Tibial artery (tissue), 4 donors: ENCODE data around the gene ASCC2.

Source experiments
- DNase-seq, 2 donors: peaks; one replicate each; pipeline ENCODE4 v3.0.0-alpha.2; 2019
- H3K27ac ChIP-seq, 2 donors: fragments of 200-600 bp; sonication (generic) in 1 of 2; 1 replicate in 1 of 2; 2 replicates in 1 of 2; pipeline ENCODE4 v1.5.1; 2018 to 2019; ENCODE audit warnings: mild to moderate bottlenecking in 1 of 2
- H3K27me3 ChIP-seq, 2 donors: fragments of 200-600 bp; sonication (generic) in 1 of 2; one replicate each; pipeline versions ENCODE4 v1.5.1 to v1.6.0; 2016 to 2019
- H3K36me3 ChIP-seq, 3 donors: fragments of 200-600 bp; sonication (generic) in 2 of 3; one replicate each; pipeline ENCODE4 v1.5.1; 2016 to 2019; ENCODE audit warnings: mild to moderate bottlenecking in 2 of 3
- H3K4me1 ChIP-seq, 4 donors: fragments of 200-600 bp; sonication (generic) in 2 of 4; 1 replicate in 3 of 4; 2 replicates in 1 of 4; pipeline ENCODE4 v1.5.1; 2016 to 2019
- H3K4me3 ChIP-seq, 2 donors: fragments of 200-600 bp; sonication (generic) in 1 of 2; 1 replicate in 1 of 2; 2 replicates in 1 of 2; pipeline ENCODE4 v1.5.1; 2018 to 2019; ENCODE audit warnings: mild to moderate bottlenecking in 2 of 2
- H3K9me3 ChIP-seq, 3 donors: fragments of 200-600 bp; sonication (generic) in 1 of 3; one replicate each; pipeline ENCODE4 v1.5.1; 2016 to 2019
- CTCF ChIP-seq, 2 experiments: fragments of 200-600 bp in 1 of 2; fragments of 450-650 bp in 1 of 2; IDR thresholded peaks; one replicate each; pipeline ENCODE4 v1.5.1; 2017 to 2019; ENCODE audit warnings: antibody characterized with exemption in 2 of 2, mild to moderate bottlenecking in 1 of 2, moderate library complexity in 1 of 2
- intact Hi-C: fragments of 100-400 bp; cut with DNase I; formaldehyde crosslinking; loops from one replicate; pipeline ENCODE4 v1.15.0; 2023; ENCODE audit warnings: low total_unique reads

The ASCC2 gene

GRCh38 chr22:29816980-29817379 lies 21.1 kb downstream of the ASCC2 start:
- no peak for DNase-seq
- intact Hi-C loops: no loop called here
- Histone ChIP-seq H3K9me3 (no peaks in the 10 kb centered on the region), H3K4me3 (no peak overlapping the region), H3K4me1 (no peaks in the 10 kb centered on the region), H3K36me3 (peaks cover 49 to 97% (median 68%) of the 10 kb centered on the region in 3 donors), H3K27ac (no peak overlapping the region), H3K27me3 (no peaks in the 10 kb centered on the region)
- no peak for TF ChIP-seq CTCF (IDR thresholded peaks at IDR 0.05)

- H3K27me3 ChIP-seq: no peaks in the 10 kb centered on the region
- no peaks in the 10 kb centered on the region for H3K9me3 ChIP-seq
- TF ChIP-seq CTCF (IDR thresholded peaks at IDR 0.05): no peak
- no peak overlapping the region for H3K27ac ChIP-seq
- DNase-seq: no peak
- no peak overlapping the region for H3K4me3 ChIP-seq
- intact Hi-C loops: no loop called here
- no peaks in the 10 kb centered on the region for H3K4me1 ChIP-seq
- H3K36me3 ChIP-seq: peaks cover 49 to 97% (median 69%) of the 10 kb centered on the region in 3 donors
These were observed 21.5 kb downstream of the ASCC2 start for GRCh38 chr22:29816539-29816938.

- Histone ChIP-seq H3K27ac (no peak overlapping the region), H3K4me1 (no peaks in the 10 kb centered on the region), H3K36me3 (peaks cover 51 to 97% (median 69%) of the 10 kb centered on the region in 3 donors), H3K4me3 (no peak overlapping the region), H3K27me3 (no peaks in the 10 kb centered on the region), H3K9me3 (no peaks in the 10 kb centered on the region)
- DNase-seq: peak in 1 of 2 donors; percentile 31
- intact Hi-C loops: no loop called here
- no peak for TF ChIP-seq CTCF (IDR thresholded peaks at IDR 0.05)
These were observed 21.9 kb downstream of the ASCC2 start for GRCh38 chr22:29816128-29816527.

GRCh38 chr22:29815580-29815979 lies 22.5 kb downstream of the ASCC2 start:
- Histone ChIP-seq H3K4me1 (no peaks in the 10 kb centered on the region), H3K27ac (no peak overlapping the region), H3K4me3 (no peak overlapping the region), H3K27me3 (no peaks in the 10 kb centered on the region), H3K9me3 (no peaks in the 10 kb centered on the region), H3K36me3 (peaks cover 54 to 98% (median 70%) of the 10 kb centered on the region in 3 donors)
- intact Hi-C loops: no loop called here
- TF ChIP-seq CTCF (IDR thresholded peaks at IDR 0.05): no peak
- DNase-seq: no peak

- Histone ChIP-seq H3K9me3 (no peaks in the 10 kb centered on the region), H3K4me1 (no peaks in the 10 kb centered on the region), H3K36me3 (peaks cover 47 to 96% (median 77%) of the 10 kb centered on the region in 3 donors), H3K4me3 (no peak overlapping the region), H3K27ac (no peak overlapping the region), H3K27me3 (no peaks in the 10 kb centered on the region)
- intact Hi-C loops: no loop called here
- DNase-seq: no peak
- TF ChIP-seq CTCF (IDR thresholded peaks at IDR 0.05): no peak
These were observed 24.1 kb downstream of the ASCC2 start for GRCh38 chr22:29814003-29814402.

GRCh38 chr22:29813563-29813962 lies 24.5 kb downstream of the ASCC2 start:
- H3K36me3 ChIP-seq: peaks cover 46 to 93% (median 73%) of the 10 kb centered on the region in 3 donors
- no peak overlapping the region for H3K27ac ChIP-seq

More at GRCh38 chr22:29813563-29813962, 24.5 kb downstream of the ASCC2 start:
- TF ChIP-seq CTCF (IDR thresholded peaks at IDR 0.05): no peak
- Histone ChIP-seq H3K9me3 (no peaks in the 10 kb centered on the region), H3K27me3 (no peaks in the 10 kb centered on the region), H3K4me3 (no peak overlapping the region), H3K4me1 (no peaks in the 10 kb centered on the region)
- intact Hi-C loops: no loop called here
- DNase-seq: no peak
